MM.1S (cell line): ENCODE measurements around the gene EDARADD.

ENCODE experiments used
- DNase-seq: peaks from one replicate; pipeline ENCODE4 v3.0.0-alpha.2; 2015
- H2AFZ ChIP-seq: fragments of 300-600 bp; sonication (generic); 2 replicates; pipeline ENCODE4 v1.6.0; 2016; ENCODE audit warnings: antibody characterized with exemption, low read length
- H3F3A ChIP-seq: fragments of 300-600 bp; sonication (generic); 2 replicates; pipeline ENCODE4 v1.6.1; 2016; ENCODE audit warnings: mild to moderate bottlenecking, antibody characterized with exemption, low read length, moderate library complexity, mixed read lengths; ENCODE audit not compliant: insufficient read depth
- H3K27ac ChIP-seq: fragments of 300-600 bp; sonication (generic); 2 replicates; pipeline ENCODE4 v1.5.1; 2016; ENCODE audit warnings: mild to moderate bottlenecking, low read length
- H3K27me3 ChIP-seq: fragments of 300-600 bp; sonication (generic); replicated peaks from 2 replicates; pipeline ENCODE4 v1.6.0; 2016; ENCODE audit warnings: low read length; ENCODE audit not compliant: insufficient read depth
- H3K36me3 ChIP-seq: fragments of 300-600 bp; sonication (generic); replicated peaks from 2 replicates; pipeline ENCODE4 v1.6.1; 2016; ENCODE audit warnings: mild to moderate bottlenecking, low read length, mixed read lengths; ENCODE audit not compliant: insufficient read depth
- H3K4me1 ChIP-seq: fragments of 300-600 bp; sonication (generic); 2 replicates; pipeline ENCODE4 v1.6.1; 2016; ENCODE audit warnings: low read length, mixed read lengths
- H3K4me2 ChIP-seq: fragments of 300-600 bp; sonication (generic); 2 replicates; pipeline ENCODE4 v1.6.0; 2016; ENCODE audit warnings: low read depth, low read length
- H3K4me3 ChIP-seq: fragments of 300-600 bp; sonication (generic); 2 replicates; pipeline ENCODE4 v1.5.1; 2016; ENCODE audit warnings: low read length, mixed read lengths
- H3K79me2 ChIP-seq: fragments of 300-600 bp; sonication (generic); 2 replicates; pipeline ENCODE4 v1.6.1; 2016; ENCODE audit warnings: mixed run types, low read length, mixed read lengths
- H3K9ac ChIP-seq: fragments of 300-600 bp; sonication (generic); 2 replicates; pipeline ENCODE4 v1.6.1; 2016; ENCODE audit warnings: low read length, mixed read lengths
- H3K9me2 ChIP-seq: fragments of 300-600 bp; sonication (generic); replicated peaks from 2 replicates; pipeline ENCODE4 v1.6.1; 2016; ENCODE audit warnings: mild to moderate bottlenecking, low read length, mixed read lengths; ENCODE audit not compliant: insufficient read depth
- H3K9me3 ChIP-seq: fragments of 300-600 bp; sonication (generic); replicated peaks from 2 replicates; pipeline ENCODE4 v1.6.1; 2016; ENCODE audit warnings: mild to moderate bottlenecking, low read length, mixed read lengths; ENCODE audit not compliant: insufficient read depth
- H4K20me1 ChIP-seq: fragments of 300-600 bp; sonication (generic); 2 replicates; pipeline ENCODE4 v1.6.1; 2016; ENCODE audit warnings: mild to moderate bottlenecking, low read length, moderate library complexity, mixed read lengths; ENCODE audit not compliant: insufficient read depth
- CTCF ChIP-seq: fragments of 300-600 bp; sonication (generic); IDR thresholded peaks from 2 replicates; pipeline ENCODE4 v1.5.1; 2016; ENCODE audit warnings: antibody characterized with exemption, low read length, mixed read lengths
- EZH2 ChIP-seq: fragments of 300-600 bp; sonication (generic); optimal IDR thresholded peaks from 2 replicates; pipeline ENCODE3; 2017; ENCODE audit warnings: low read depth, mild to moderate bottlenecking, antibody characterized with exemption, low read length, mixed read lengths
- EZH2phosphoT487 ChIP-seq: fragments of 300-600 bp; sonication (generic); IDR thresholded peaks from 2 replicates; pipeline ENCODE4 v1.6.1; 2018; ENCODE audit warnings: antibody characterized with exemption, low read length

The EDARADD gene

GRCh38 chr1:236526079-236526478 lies 132.0 kb downstream of the EDARADD start:
- Histone ChIP-seq H3K27me3 (no peaks in the 10 kb centered on the region), H3K9ac (no peak overlapping the region), H3K79me2 (peaks cover 3% of the 10 kb centered on the region; the same call in 1 of the 2 replicates), H3F3A (no peaks in the 10 kb centered on the region), H3K27ac (no peak overlapping the region), H2AFZ (no peak overlapping the region), H3K4me1 (no peaks in the 10 kb centered on the region), H3K4me2 (no peak overlapping the region), H3K36me3 (no peaks in the 10 kb centered on the region), H3K4me3 (no peak overlapping the region), H3K9me3 (no peaks in the 10 kb centered on the region), H4K20me1 (no peaks in the 10 kb centered on the region), H3K9me2 (no peaks in the 10 kb centered on the region)
- no peak for TF ChIP-seq CTCF
- no peak for DNase-seq

- Histone ChIP-seq H3F3A (no peaks in the 10 kb centered on the region), H3K27me3 (no peaks in the 10 kb centered on the region), H3K9me2 (no peaks in the 10 kb centered on the region), H3K79me2 (no peaks in the 10 kb centered on the region), H3K27ac (no peak overlapping the region), H3K36me3 (no peaks in the 10 kb centered on the region), H3K4me1 (no peaks in the 10 kb centered on the region), H3K4me3 (no peak overlapping the region), H3K9me3 (no peaks in the 10 kb centered on the region), H3K4me2 (no peak overlapping the region), H4K20me1 (no peaks in the 10 kb centered on the region), H2AFZ (no peak overlapping the region), H3K9ac (no peak overlapping the region)
- no peak for DNase-seq
- TF ChIP-seq EZH2 (no peak), EZH2phosphoT487 (no peak), CTCF (no peak)
Measured at GRCh38 chr1:236530286-236530685, 136.2 kb downstream of the EDARADD start.

GRCh38 chr1:236530959-236531358 lies 136.9 kb downstream of the EDARADD start:
- H3K27ac ChIP-seq = no peak overlapping the region
- no peaks in the 10 kb centered on the region for H3K9me2 ChIP-seq
- H3K9ac ChIP-seq = no peak overlapping the region
- no peaks in the 10 kb centered on the region for H3F3A ChIP-seq
- no peak overlapping the region for H3K4me2 ChIP-seq
- TF ChIP-seq EZH2phosphoT487 = no peak
- TF ChIP-seq EZH2 = no peak
- TF ChIP-seq CTCF = no peak
- no peaks in the 10 kb centered on the region for H3K36me3 ChIP-seq
- H4K20me1 ChIP-seq = no peaks in the 10 kb centered on the region
- no peaks in the 10 kb centered on the region for H3K27me3 ChIP-seq
- H3K79me2 ChIP-seq = no peaks in the 10 kb centered on the region
- H3K9me3 ChIP-seq = no peaks in the 10 kb centered on the region
- H3K4me3 ChIP-seq = no peak overlapping the region
- no peak for DNase-seq
- H3K4me1 ChIP-seq = no peaks in the 10 kb centered on the region
- H2AFZ ChIP-seq = no peak overlapping the region

GRCh38 chr1:236532850-236533249 lies 138.8 kb downstream of the EDARADD start:
- H3K27me3 ChIP-seq = no peaks in the 10 kb centered on the region
- no peaks in the 10 kb centered on the region for H3K79me2 ChIP-seq
- H3K36me3 ChIP-seq = no peaks in the 10 kb centered on the region
- H4K20me1 ChIP-seq = no peaks in the 10 kb centered on the region
- DNase-seq = no peak
- no peaks in the 10 kb centered on the region for H3K4me1 ChIP-seq
- H3K27ac ChIP-seq = no peak overlapping the region
- no peak for TF ChIP-seq EZH2
- H3K4me3 ChIP-seq = no peak overlapping the region
- no peak overlapping the region for H3K9ac ChIP-seq
- no peak overlapping the region for H2AFZ ChIP-seq
- H3K4me2 ChIP-seq = no peak overlapping the region
- H3K9me3 ChIP-seq = no peaks in the 10 kb centered on the region
- no peaks in the 10 kb centered on the region for H3F3A ChIP-seq
- no peaks in the 10 kb centered on the region for H3K9me2 ChIP-seq
